ENCODE measurements around the gene HRK. TPM values are rescaled to one million over a fixed set of nuclear protein-coding genes. Genes with fewer than 3 reads are reported as not detected.

HRK gene
- polyA plus RNA-seq, 4 donors = 0.06 TPM; not detected in 2

DNA sequence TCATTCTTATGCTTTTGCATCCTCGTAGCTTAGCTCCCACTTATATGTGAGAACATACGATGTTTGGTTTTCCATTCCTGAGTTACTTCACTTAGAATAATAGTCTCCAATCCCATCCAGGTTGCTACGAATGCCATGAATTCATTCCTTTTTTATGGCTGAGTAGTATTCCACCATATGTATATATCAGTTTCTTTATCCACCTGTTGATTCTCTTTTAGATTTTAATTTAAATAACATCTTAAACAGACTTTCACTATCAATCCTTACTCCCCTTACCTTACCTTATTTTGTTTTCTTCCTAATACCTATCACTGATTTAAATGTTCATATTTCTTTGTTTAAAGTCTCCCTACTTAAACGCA lies 29.0 kb upstream of the HRK start:
- H3K4me1 ChIP-seq (ENCODE audit: control insufficient read depth in 3 of 3, insufficient read depth in 2 of 3, low read depth in 1 of 3, low read length in 2 of 3) = peaks cover 0 to 4% (median 0%) of the 10 kb centered on the region in 3 donors
- WGBS, 3 donors = 49 to 68% (median 55%) methylated on average over 4 of the region's 4 CpGs
- peaks cover 0 to 2% (median 0%) of the 10 kb centered on the region in 3 donors for H3K27me3 ChIP-seq (ENCODE audit: control insufficient read depth in 3 of 3, insufficient read depth in 3 of 3, low read length in 3 of 3)
- no peaks in the 10 kb centered on the region for H3K9me3 ChIP-seq (ENCODE audit: control insufficient read depth in 2 of 2, insufficient read depth in 1 of 2, low read depth in 1 of 2, low read length in 1 of 2)
- FAIRE-seq = no peak
- H3K27ac ChIP-seq (ENCODE audit: low read depth in 1 of 3, low read length in 2 of 3) = no peak overlapping the region
- no peak for DNase-seq
- peaks cover 0 to under 1% (median 0%) of the 10 kb centered on the region in 3 donors for H3K36me3 ChIP-seq (ENCODE audit: control insufficient read depth in 3 of 3, insufficient read depth in 2 of 3, low read depth in 1 of 3, low read length in 3 of 3)
- peak overlapping the region in 2 of 3 donors; percentile 55 to 99 for H3K4me3 ChIP-seq (ENCODE audit: low read depth in 1 of 3, low read length in 3 of 3)

DNA sequence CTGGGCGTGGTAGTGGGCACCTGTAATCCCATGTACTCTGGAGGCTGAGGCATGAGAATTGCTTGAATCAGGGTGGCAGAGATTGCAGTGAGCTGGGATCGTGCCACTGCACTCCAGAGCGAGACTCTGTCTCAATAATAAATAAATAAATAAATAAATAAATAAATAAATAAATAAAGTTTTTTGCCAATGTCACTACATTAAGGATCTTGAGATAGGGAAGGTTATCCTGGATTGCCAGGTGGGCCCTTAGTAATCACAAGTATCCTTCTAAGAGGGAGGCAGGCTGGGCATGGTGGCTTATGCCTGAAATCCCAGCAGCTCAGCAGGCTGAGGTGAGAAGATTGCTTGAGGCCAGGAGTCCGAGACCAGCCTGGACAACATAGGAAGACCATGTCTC lies 25.0 kb upstream of the HRK start:
- FAIRE-seq (no peak), DNase-seq (no peak)
- Histone ChIP-seq H3K27me3 (ENCODE audit: control insufficient read depth in 3 of 3, insufficient read depth in 3 of 3, low read length in 3 of 3) (peaks cover 0 to 5% (median 2%) of the 10 kb centered on the region in 3 donors), H3K4me3 (ENCODE audit: low read depth in 1 of 3, low read length in 3 of 3) (no peak overlapping the region), H3K4me1 (ENCODE audit: control insufficient read depth in 3 of 3, insufficient read depth in 2 of 3, low read depth in 1 of 3, low read length in 2 of 3) (no peaks in the 10 kb centered on the region), H3K9me3 (ENCODE audit: control insufficient read depth in 2 of 2, insufficient read depth in 1 of 2, low read depth in 1 of 2, low read length in 1 of 2) (no peaks in the 10 kb centered on the region), H3K36me3 (ENCODE audit: control insufficient read depth in 3 of 3, insufficient read depth in 2 of 3, low read depth in 1 of 3, low read length in 3 of 3) (no peaks in the 10 kb centered on the region), H3K27ac (ENCODE audit: low read depth in 1 of 3, low read length in 2 of 3) (no peak overlapping the region)
- WGBS, 3 donors = 86 to 92% (median 90%) methylated on average over 4 of the region's 4 CpGs

DNA sequence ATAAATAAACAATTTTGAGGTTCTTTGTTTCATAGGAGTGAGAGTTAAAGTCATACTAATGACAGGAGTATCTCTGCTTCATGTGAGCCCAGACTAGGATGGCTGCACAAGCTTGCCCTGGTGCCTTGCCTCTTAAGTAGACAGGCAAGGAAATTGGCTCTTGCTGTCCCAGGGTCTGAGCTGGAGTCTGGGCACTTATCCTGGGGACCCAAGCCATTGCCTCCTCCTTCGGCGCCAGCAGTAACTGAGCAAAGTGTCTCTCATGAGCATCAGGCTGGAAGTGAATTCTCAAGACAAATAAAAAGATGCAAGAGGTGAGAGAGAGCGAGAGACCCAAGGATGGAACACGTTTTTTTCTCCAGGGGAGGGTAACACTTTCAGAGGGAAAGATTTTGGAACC lies 22.6 kb upstream of the HRK start:
- FAIRE-seq = no peak
- 71 to 79% (median 73%) methylated on average over 4 of the region's 4 CpGs for WGBS, 3 donors
- H3K9me3 ChIP-seq (ENCODE audit: control insufficient read depth in 2 of 2, insufficient read depth in 1 of 2, low read depth in 1 of 2, low read length in 1 of 2) = no peaks in the 10 kb centered on the region

DNA sequence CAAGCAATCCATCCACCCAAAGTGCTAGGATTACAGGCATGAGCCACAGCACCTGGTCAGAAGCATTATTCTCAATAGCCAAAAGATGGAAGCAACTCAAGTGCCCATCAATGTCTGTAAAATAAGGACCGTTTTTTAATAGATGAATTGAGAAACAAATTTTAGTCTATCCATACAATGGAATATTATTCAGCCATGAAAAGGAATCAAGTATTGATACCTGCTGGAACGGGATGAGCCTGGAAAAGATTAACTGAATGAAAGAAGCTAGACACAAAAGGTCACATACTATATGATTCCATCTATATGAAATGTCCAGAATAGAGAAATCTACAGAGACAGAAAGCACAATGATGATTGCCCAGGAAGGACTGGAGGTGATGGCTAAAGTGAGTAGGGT lies 20.4 kb upstream of the HRK start:
- Histone ChIP-seq H3K36me3 (ENCODE audit: control insufficient read depth in 3 of 3, insufficient read depth in 2 of 3, low read depth in 1 of 3, low read length in 3 of 3) (no peaks in the 10 kb centered on the region), H3K27me3 (ENCODE audit: control insufficient read depth in 3 of 3, insufficient read depth in 3 of 3, low read length in 3 of 3) (peaks cover 0 to 5% (median 2%) of the 10 kb centered on the region in 3 donors), H3K4me3 (ENCODE audit: low read depth in 1 of 3, low read length in 3 of 3) (no peak overlapping the region), H3K9me3 (ENCODE audit: control insufficient read depth in 2 of 2, insufficient read depth in 1 of 2, low read depth in 1 of 2, low read length in 1 of 2) (peaks cover 0 to 4% of the 10 kb centered on the region in 2 donors), H3K4me1 (ENCODE audit: control insufficient read depth in 3 of 3, insufficient read depth in 2 of 3, low read depth in 1 of 3, low read length in 2 of 3) (no peaks in the 10 kb centered on the region), H3K27ac (ENCODE audit: low read depth in 1 of 3, low read length in 2 of 3) (no peak overlapping the region)
- no peak for FAIRE-seq
- no peak for DNase-seq
- 69 to 87% (median 81%) methylated on average over 2 of the region's 2 CpGs for WGBS, 3 donors

More for the DNA sequence above, 22.6 kb upstream of the HRK start:
- Histone ChIP-seq H3K4me1 (ENCODE audit: control insufficient read depth in 3 of 3, insufficient read depth in 2 of 3, low read depth in 1 of 3, low read length in 2 of 3) (no peaks in the 10 kb centered on the region), H3K27me3 (ENCODE audit: control insufficient read depth in 3 of 3, insufficient read depth in 3 of 3, low read length in 3 of 3) (peaks cover 0 to 5% (median 4%) of the 10 kb centered on the region in 3 donors), H3K4me3 (ENCODE audit: low read depth in 1 of 3, low read length in 3 of 3) (no peak overlapping the region), H3K36me3 (ENCODE audit: control insufficient read depth in 3 of 3, insufficient read depth in 2 of 3, low read depth in 1 of 3, low read length in 3 of 3) (no peaks in the 10 kb centered on the region), H3K27ac (ENCODE audit: low read depth in 1 of 3, low read length in 2 of 3) (no peak overlapping the region)
- DNase-seq = no peak

DNA sequence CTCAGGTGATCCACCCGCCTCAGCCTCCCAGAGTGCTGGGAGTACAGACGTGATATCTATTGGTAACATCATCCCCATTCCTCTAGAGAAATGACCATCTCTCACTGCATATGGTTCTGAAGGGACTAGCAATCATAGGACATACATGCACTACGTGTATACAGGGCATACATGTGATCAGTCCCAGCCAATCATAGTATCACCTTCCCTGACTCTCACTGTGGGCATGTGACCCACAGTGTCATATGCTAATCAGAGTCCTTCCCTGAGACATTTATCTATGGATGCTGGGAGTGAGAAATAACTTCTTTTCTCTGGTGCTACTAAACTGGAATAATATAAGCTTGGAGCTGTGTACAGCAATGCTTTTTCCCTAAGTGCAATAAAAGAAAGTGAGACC lies 17.4 kb upstream of the HRK start:
- Histone ChIP-seq H3K27ac (ENCODE audit: low read depth in 1 of 3, low read length in 2 of 3) (no peak overlapping the region), H3K27me3 (ENCODE audit: control insufficient read depth in 3 of 3, insufficient read depth in 3 of 3, low read length in 3 of 3) (peaks cover 0 to 2% (median 0%) of the 10 kb centered on the region in 3 donors), H3K9me3 (ENCODE audit: control insufficient read depth in 2 of 2, insufficient read depth in 1 of 2, low read depth in 1 of 2, low read length in 1 of 2) (peaks cover 0 to 4% of the 10 kb centered on the region in 2 donors), H3K36me3 (ENCODE audit: control insufficient read depth in 3 of 3, insufficient read depth in 2 of 3, low read depth in 1 of 3, low read length in 3 of 3) (no peaks in the 10 kb centered on the region), H3K4me1 (ENCODE audit: control insufficient read depth in 3 of 3, insufficient read depth in 2 of 3, low read depth in 1 of 3, low read length in 2 of 3) (no peaks in the 10 kb centered on the region), H3K4me3 (ENCODE audit: low read depth in 1 of 3, low read length in 3 of 3) (no peak overlapping the region)
- WGBS, 3 donors = 52 to 60% (median 55%) methylated on average over 3 of the region's 3 CpGs
- FAIRE-seq (no peak), DNase-seq (no peak)

DNA sequence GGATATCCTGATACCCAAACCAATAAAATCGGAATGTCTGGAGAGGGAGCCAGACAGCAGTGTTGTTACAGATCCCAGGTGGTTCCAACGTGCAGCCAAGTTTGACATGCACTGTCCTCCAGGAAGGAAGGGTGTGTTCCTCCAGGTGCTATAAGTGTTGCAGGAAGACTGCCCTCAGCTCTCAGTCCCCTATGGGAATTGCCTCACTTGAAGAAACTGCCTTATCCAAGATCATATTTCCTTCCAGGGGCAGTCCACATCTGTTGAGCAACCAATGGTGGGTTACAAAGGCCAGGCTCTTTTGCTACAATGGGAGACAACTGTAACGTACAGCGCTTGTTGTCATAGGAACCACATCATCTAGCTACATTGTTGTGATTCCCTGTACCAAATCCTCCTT lies 16.2 kb upstream of the HRK start:
- WGBS, 3 donors = 67 to 81% (median 70%) methylated on average over 4 of the region's 4 CpGs
- no peak overlapping the region for H3K27ac ChIP-seq (ENCODE audit: low read depth in 1 of 3, low read length in 2 of 3)
- no peak overlapping the region for H3K4me3 ChIP-seq (ENCODE audit: low read depth in 1 of 3, low read length in 3 of 3)
- FAIRE-seq = no peak
- no peaks in the 10 kb centered on the region for H3K4me1 ChIP-seq (ENCODE audit: control insufficient read depth in 3 of 3, insufficient read depth in 2 of 3, low read depth in 1 of 3, low read length in 2 of 3)
- no peaks in the 10 kb centered on the region for H3K36me3 ChIP-seq (ENCODE audit: control insufficient read depth in 3 of 3, insufficient read depth in 2 of 3, low read depth in 1 of 3, low read length in 3 of 3)
- DNase-seq = no peak
- H3K27me3 ChIP-seq (ENCODE audit: control insufficient read depth in 3 of 3, insufficient read depth in 3 of 3, low read length in 3 of 3) = peaks cover 0 to 2% (median 0%) of the 10 kb centered on the region in 3 donors
- H3K9me3 ChIP-seq (ENCODE audit: control insufficient read depth in 2 of 2, insufficient read depth in 1 of 2, low read depth in 1 of 2, low read length in 1 of 2) = peaks cover 0 to 4% of the 10 kb centered on the region in 2 donors

DNA sequence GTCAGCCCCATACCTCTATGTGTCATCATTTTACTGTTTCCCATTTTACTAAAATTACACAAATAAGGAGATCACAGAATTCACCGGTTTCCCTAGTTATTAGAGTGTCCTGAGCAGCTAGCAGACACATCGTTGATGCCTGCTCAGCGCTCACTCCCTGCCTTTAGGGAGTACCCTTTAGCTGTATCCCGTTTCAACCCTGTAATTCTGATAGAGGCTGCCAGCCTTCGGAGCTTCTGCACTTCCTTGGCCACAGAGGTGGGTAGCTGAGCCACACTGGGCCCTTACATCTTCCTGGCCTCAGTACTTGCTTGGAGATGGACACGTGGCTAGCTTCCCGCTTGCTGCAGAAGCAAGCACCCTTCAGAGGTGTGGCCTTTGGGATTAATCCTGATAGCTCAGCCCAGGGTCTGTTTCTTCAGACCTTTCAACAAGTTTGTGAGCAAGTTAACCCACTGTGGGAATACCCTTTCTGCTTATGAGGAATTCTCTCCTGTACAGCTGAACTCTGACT lies 15.2 kb upstream of the HRK start:
- peaks cover 0 to 8% of the 10 kb centered on the region in 2 donors for H3K9me3 ChIP-seq (ENCODE audit: control insufficient read depth in 2 of 2, insufficient read depth in 1 of 2, low read depth in 1 of 2, low read length in 1 of 2)
- FAIRE-seq (no peak), DNase-seq (no peak)
- peaks cover 0 to 5% (median 0%) of the 10 kb centered on the region in 3 donors for H3K27me3 ChIP-seq (ENCODE audit: control insufficient read depth in 3 of 3, insufficient read depth in 3 of 3, low read length in 3 of 3)
- 60 to 68% (median 64%) methylated on average over 7 of the region's 7 CpGs for WGBS, 3 donors
- no peak overlapping the region for H3K27ac ChIP-seq (ENCODE audit: low read depth in 1 of 3, low read length in 2 of 3)
- no peak overlapping the region for H3K4me3 ChIP-seq (ENCODE audit: low read depth in 1 of 3, low read length in 3 of 3)
- no peaks in the 10 kb centered on the region for H3K4me1 ChIP-seq (ENCODE audit: control insufficient read depth in 3 of 3, insufficient read depth in 2 of 3, low read depth in 1 of 3, low read length in 2 of 3)
- no peaks in the 10 kb centered on the region for H3K36me3 ChIP-seq (ENCODE audit: control insufficient read depth in 3 of 3, insufficient read depth in 2 of 3, low read depth in 1 of 3, low read length in 3 of 3)

DNA sequence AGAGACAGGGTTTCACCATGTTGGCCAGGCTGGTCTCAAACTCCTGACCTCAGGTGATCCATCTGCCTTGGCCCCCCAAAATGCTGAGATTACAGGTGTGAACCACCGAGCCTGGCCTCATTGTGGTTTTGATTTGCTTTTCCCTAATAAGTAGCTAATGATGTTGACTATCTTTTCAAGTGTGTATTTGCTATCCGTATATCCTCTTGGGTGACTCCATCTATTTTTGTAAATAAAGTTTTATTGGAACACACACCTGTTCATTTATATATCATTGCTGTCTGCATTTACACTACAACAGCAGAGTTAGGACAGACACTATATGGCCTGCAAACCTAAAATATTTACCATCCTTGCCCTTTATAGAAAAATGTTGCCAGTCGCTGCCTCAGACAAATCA lies 13.7 kb upstream of the HRK start:
- peaks cover 0 to 11% of the 10 kb centered on the region in 2 donors for H3K9me3 ChIP-seq (ENCODE audit: control insufficient read depth in 2 of 2, insufficient read depth in 1 of 2, low read depth in 1 of 2, low read length in 1 of 2)
- no peaks in the 10 kb centered on the region for H3K4me1 ChIP-seq (ENCODE audit: control insufficient read depth in 3 of 3, insufficient read depth in 2 of 3, low read depth in 1 of 3, low read length in 2 of 3)
- FAIRE-seq (no peak), DNase-seq (no peak)
- no peak overlapping the region for H3K27ac ChIP-seq (ENCODE audit: low read depth in 1 of 3, low read length in 2 of 3)
- H3K27me3 ChIP-seq (ENCODE audit: control insufficient read depth in 3 of 3, insufficient read depth in 3 of 3, low read length in 3 of 3) = peaks cover 0 to 5% (median 0%) of the 10 kb centered on the region in 3 donors
- no peak overlapping the region for H3K4me3 ChIP-seq (ENCODE audit: low read depth in 1 of 3, low read length in 3 of 3)
- WGBS, 3 donors = 74 to 78% (median 78%) methylated on average over 3 of the region's 3 CpGs
- H3K36me3 ChIP-seq (ENCODE audit: control insufficient read depth in 3 of 3, insufficient read depth in 2 of 3, low read depth in 1 of 3, low read length in 3 of 3) = no peaks in the 10 kb centered on the region

Measured in small intestine (tissue), 7 donors.